NCI-H1105 treated with DMSO at 0.1 percent for 48 hours (cell line): Measurements from ENCODE around the gene ELAC1.

Experiments
- DNase-seq: peaks from one replicate; lab custom pipeline; 2025; lab: John Stamatoyannopoulos, UW

The ELAC1 gene

DNA sequence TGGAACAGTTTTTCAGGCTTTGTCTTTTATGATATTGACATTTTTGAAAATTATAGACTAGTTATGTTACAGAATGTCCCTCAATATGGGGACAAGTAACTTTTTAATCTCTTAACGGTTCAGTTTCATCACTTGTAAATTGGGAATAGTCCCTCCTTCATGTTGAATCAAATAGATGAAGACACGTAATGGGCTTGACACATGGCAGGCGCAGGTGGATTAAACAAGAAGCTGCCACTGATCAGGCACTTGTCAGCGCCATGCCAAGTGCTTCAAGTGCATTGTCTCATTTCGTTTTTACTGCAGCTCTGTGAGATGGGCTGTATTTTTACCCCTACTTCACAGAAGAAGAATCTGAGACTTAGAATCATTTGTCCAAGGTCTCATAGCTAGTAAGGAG is 52.7 kb downstream of the ELAC1 start:
- no peak for DNase-seq

DNA sequence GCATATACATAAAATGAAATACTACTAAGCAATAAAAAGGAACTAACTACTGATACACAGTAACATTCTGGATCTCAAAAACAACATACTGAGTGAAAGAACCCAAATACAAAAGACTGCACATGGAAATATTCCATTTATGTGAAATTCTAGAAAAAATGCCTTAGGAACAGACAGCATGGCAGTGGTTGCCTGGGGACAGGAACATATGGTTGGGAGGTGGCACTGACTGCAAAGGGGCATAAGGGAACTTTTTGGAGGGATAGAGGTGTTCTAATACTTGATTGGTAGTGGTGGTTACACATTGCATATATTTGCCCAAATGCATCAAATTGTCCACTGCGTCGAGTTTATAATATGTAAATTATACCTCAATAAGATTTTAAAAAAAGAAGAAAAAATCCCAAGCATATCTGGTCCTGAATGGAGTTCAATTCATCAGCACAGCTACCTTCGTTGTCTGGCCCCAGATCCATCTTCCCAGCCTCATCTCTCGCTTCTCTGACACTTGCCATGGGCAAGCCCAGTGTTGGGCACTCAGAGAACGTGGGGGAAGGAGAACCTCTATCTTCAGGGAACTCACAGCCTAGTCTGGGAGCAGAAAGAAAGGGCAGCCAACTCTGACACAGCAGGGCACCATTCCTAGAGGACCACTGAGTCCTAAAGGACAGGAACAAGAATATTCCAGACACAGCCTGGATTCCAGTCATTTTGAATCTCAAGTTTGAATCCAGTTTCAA is 53.6 kb downstream of the ELAC1 start:
- no peak for DNase-seq

DNA sequence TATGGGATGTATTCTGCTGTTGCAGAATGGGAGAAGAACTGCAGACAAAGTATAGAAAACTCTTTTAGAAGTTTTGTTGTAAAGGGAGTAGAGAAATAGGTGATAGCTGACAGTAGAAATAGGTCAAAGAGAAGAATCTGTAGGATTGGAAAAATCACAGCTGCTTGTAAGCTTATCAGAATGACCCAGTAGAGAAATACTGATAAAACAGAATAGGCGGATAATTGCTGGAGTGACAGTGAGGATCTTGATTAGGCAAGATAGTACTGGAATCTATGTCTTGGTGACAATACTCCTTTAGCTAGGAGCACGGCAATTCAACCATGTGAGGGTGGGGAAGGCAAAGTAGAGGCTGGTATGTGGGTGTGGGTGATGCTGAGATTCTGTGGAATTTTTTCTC is 57.7 kb downstream of the ELAC1 start:
- no peak for DNase-seq

DNA sequence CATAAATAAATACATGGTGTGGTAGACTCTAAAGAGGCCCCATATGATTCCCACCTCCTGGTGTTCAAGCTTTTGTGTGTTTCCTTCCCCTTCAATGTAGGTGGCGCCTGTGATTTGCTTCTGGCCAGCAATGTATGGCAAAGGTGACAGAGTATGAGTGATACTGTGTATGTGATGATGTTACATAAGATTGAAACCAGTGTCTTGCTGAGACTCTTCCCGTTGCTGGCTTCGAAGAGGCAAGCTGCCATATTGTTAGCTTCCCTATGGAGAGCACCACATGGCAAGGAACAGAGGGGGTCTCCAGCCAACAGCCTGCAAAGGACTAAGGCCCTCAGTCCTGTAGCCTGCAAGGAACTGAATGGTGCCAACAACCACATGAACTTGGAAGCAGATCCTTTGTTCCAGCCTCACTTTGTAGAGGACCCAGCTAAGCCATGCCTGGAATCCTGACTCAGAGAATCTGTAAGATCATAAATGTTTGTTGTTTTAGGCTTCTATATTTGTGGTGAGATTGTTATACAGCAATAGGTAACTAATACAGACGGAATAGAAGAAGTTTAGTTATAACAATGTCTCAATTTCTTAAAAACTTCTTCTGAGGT is 60.5 kb downstream of the ELAC1 start:
- no peak for DNase-seq

DNA sequence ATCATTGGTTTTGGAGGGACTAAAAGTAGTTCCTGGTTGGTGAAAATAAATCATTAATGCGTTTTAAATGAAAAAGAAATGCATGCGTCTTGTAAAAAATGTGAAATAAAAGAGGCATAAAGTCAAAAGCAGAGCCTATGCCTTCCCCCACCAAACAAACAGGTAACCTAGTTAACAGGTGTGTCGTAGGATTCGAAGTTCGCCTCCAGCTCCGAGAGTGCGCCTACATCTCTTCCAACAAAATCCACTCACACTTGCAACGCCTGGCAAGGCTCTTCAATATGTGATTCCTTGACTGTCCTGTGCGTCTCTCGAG is 61.5 kb downstream of the ELAC1 start:
- DNase-seq = peak; percentile 65

DNA sequence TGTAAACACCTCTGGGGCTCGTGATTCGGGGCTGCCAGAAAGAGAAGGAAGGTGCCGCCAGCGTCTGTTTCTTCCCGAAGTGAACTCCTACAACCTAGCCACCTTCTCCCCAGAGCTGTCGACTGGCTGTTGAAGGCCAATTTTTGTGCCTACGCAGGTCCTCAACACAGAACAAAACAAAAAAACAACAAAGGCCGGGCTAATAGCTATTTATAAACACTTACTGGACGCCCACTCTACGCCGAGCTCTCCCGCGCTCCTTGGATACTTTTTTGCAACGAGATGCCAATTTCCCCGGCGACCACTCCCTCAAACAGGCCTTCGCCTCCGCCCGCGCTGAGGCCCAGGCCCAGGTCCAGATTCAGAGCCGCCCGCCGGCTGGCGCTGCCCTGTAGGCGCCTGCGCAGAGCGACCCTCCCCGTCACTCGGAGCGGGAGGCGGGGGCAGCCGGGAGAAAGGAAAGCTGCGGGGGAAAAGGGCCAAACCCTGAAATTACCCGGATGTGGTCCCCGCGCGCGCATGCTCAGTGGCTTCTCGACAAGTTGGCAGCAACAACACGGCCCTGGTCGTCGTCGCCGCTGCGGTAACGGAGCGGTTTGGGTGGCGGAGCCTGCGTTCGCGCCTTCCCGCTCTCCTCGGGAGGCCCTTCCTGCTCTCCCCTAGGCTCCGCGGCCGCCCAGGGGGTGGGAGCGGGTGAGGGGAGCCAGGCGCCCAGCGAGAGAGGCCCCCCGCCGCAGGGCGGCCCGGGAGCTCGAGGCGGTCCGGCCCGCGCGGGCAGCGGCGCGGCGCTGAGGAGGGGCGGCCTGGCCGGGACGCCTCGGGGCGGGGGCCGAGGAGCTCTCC is 62.1 kb downstream of the ELAC1 start, which contains the start of gene SMAD4:
Gene SMAD4 (plus strand): TSS at position 520 of the 843 bp plus-strand sequence. CDS start 16,834 bp downstream, outside the sequence.
- peak; percentile 96 for DNase-seq

DNA sequence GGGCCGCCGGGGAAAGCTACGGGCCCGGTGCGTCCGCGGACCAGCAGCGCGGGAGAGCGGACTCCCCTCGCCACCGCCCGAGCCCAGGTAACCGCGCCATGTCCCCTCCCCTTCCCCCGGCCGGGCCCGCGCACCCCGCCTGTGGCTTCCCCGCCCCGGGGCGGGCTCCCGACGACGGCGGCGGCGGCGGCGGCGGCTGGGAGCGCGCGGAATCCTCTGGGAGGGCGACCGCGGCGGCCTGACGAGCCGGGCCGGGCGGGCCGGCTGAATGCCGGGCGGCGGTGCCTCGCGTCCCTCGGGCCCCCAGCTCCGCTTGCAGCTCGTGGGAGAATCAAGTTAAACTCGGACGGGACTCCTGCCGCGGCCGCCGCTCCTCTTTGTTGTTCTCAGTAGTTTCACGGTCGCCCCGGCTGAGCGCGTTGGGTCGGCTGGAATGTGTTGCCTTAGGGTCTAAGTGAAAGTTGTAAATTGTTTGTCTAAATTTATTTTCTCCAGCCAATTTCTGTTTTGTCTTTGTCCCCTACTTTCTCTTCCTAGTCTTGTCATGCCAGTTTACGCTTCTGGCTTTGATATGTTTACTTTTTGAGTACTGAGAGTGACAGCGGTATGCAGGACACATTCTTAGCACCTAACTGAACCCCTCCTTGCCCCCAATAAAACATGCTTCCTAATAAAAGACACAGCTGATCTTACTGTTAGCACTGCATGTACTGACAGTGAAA is 62.9 kb downstream of the ELAC1 start:
- DNase-seq = peak; percentile 56

DNA sequence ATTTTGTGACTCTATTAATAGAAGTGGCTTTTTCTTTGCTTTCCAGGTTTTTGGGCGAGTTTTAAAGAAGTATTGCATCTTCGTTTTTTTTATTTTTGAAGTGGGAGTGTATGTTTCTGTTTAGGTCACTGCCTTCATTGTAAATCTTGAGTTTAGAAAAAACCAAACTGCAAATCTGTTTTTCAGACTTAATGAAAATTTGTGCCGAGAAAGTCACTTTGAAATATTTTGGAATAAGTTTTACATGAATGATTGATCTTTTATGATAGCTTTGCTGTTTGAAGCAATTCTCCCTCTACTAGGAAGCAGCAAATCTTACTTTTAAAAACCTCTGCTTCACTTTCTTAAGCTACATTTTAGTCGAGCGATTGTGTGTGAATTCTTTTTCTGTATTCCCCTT is 64.4 kb downstream of the ELAC1 start:
- no peak for DNase-seq

DNA sequence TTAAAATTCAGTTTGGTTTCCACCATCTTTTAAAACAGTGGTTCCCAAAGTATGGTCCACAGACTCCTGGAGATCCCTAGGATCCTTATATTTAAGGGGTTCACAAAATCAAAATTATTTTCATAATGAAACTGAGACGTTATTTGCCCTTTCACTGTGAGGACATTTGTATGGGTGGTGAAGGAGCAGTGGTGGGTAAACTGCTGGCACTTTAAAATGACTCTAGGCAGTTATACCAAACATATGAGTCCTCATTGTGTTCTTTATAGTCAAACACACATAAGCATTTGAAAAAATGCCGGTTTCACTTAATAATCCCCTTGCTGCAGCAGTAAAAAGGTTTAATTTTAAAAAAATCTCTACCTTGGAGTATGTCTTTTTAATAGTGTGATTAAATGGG is 69.4 kb downstream of the ELAC1 start:
- no peak for DNase-seq
